HTR-8/SVneo (cell line): ENCODE data around the gene NUDT7.

ENCODE experiments used
- DNase-seq: peaks from one replicate; pipeline ENCODE4 v3.0.0; 2011; ENCODE audit warnings: low spot score, mixed read lengths; ENCODE audit not compliant: insufficient read length
- FAIRE-seq: peaks from 2 replicates; lab custom pipeline; 2011; peaks lifted over from hg19 to GRCh38; lab: Jason Lieb, UNC

Gene NUDT7

DNA sequence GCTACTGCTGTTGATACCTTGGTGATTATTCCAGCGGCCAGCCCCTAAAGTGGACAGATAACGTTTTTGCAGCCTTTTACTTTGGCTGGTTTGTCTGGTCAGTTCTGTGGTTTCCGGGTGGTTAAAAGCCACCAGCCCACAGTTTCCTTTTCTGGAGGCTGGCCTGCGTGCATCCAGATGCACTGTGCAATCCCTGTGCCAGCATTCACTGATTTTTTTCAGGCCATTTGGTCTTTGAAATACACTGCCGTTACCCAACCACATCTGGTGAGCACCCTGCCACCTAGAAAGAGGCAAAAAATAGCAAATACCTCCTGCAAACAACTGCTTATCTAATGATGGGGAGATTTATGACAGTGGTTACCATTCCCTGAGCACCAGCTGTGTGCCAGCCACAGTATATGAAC is 797 bp downstream of the NUDT7 start:
- FAIRE-seq, result no peak
- DNase-seq, result peak; percentile 40

GRCh38 chr16:77724174-77724573 is 1.9 kb downstream of the NUDT7 start:
- no peak for DNase-seq
- no peak for FAIRE-seq

- FAIRE-seq (peak; percentile 82), DNase-seq (no peak)
These were observed 7.6 kb downstream of the NUDT7 start for GRCh38 chr16:77729951-77730350.

DNA sequence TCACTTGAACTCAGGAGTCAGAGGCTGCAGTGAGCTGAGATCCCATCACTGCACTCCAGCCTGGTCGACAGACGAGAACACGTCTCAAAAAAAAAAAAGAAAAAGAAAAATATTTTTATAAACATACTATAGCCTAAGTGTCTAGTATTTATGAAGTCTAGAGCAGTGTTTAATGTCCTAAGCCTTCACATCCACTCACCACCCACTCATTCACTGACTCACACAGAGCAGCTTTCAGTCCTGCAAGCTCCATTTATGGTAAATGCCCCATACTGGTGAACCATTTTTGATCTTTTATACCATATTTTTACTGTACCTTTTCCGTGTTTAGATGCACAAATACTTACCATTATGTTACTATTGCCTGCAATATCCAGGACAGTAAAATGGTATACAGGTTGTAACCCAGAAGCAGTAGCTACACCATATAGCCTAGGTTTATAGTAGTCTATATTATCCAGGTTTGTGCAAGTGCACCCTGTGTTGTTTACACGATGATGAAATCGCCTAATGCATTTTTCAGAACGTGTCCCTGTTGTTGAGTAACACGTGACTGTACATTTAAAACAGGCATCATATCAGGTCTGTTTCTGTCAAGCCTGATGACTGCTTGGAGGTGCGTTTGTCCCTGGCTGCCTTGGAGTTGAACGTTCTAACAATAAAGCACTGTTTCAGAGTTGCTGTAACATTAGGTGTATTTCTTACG is 10.1 kb downstream of the NUDT7 start:
- no peak for DNase-seq
- FAIRE-seq, result peak; percentile 28

- FAIRE-seq, result no peak
- no peak for DNase-seq
These were observed 14.6 kb downstream of the NUDT7 start for GRCh38 chr16:77736879-77737278.

DNA sequence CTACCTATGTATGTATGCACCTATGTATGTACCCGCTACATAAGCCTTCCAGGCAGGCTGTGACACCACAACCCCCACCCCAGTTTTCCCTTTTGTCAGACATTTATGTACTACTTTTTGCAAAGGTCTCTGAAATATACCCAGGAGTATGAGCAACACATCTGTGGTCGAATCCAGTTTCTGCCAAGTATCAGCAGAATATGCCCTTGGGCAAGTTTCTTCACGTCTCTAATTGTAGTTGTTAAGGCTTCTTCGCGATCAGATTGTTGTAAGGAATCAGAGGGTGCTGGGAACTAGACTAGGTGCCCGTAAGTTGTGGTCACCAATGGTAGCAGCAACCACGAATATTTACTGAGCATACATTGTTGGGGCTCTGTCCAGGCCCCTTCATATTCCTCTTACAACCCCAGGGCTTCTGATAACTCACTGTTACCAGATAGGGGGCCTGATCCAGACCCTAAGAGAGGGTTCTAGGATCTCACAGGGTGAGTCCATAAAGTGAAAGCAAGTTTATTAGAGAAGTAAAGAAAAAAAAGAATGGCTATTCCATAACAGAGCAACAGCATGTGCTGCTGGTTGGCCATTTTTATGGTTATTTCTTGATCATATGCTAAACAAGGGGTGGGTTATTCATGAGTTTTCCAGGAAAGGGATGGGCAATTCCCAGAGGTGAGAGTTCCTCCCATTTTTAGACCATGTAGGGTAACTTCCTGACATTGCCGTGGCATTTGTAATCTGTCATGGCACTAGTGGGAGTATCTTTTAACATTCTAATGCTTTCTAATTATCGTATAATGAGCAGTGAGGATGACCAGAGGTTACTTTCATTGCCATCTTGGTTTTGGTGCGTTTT is 16.6 kb downstream of the NUDT7 start:
- DNase-seq (no peak), FAIRE-seq (no peak)

- peak; percentile 20 for FAIRE-seq
- no peak for DNase-seq
These were observed 17.2 kb downstream of the NUDT7 start for GRCh38 chr16:77739559-77739892.

DNA sequence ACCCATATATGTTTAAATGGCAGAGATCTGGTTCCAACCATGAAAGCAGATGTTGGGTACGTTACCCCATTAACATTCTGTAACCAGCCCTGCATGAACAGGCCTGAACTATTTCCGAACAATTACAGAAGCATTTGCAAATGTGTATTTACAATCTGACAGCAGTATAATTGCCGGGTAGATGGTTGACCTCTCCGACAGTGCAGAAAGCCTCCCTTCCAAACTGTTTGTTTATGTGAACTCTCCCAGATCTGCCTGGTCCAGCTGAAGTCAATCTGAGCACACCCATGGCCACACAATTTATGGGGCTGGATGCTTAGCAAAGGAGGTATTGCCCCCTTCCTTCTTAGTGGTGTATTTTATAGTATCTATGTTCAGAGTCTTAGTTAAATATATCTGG is 21.8 kb downstream of the NUDT7 start:
- FAIRE-seq, result no peak
- DNase-seq, result no peak

GRCh38 chr16:77745972-77746371 is 23.7 kb downstream of the NUDT7 start:
- DNase-seq, result no peak
- no peak for FAIRE-seq

GRCh38 chr16:77748421-77749005 is 26.2 kb downstream of the NUDT7 start:
- DNase-seq (no peak), FAIRE-seq (no peak)

GRCh38 chr16:77749415-77749814 is 27.1 kb downstream of the NUDT7 start:
- no peak for FAIRE-seq

DNA sequence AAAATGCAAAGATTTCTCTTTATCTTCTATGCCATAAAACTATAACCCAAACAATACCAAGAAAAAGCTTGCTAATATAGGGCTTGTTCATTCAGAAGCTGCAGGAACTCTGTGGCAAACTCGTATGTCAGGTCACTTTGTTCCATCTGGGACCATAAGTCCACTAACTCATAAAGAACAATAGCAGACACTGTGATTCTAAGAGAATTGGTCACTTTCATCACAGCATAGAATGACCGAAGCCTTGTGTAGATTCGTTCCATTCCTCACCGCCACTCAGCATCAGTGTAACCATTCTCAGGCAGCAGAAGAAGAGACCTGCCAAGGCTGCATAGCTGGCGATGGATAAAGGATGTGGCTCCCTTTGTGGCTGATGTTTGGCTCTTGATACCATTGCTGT is 35.7 kb downstream of the NUDT7 start:
- FAIRE-seq (no peak), DNase-seq (no peak)

More at GRCh38 chr16:77749415-77749814, 27.1 kb downstream of the NUDT7 start:
- no peak for DNase-seq

- FAIRE-seq (no peak), DNase-seq (no peak)
These were observed 36.2 kb downstream of the NUDT7 start for GRCh38 chr16:77758508-77758907.

- DNase-seq (no peak), FAIRE-seq (no peak)
These were observed 36.9 kb downstream of the NUDT7 start for GRCh38 chr16:77759201-77759600.

DNA sequence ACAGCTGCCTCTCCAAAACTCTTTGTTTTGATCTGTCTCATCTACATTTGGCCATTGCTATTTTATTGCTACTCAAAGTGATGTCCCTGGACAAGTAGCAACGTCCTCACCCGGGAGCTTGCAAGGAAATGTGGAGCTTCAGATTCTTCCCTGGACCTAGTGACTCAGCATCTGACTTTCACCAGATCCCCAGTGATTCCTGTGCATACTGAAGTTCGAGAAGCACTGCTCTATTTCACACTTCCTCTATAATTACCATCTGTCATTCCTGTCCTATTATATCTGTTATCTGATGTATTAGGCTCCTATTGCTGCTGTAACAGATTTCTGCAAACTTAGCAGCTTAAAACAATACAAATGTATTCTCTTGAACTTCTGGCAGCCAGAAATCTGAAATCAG is 37.5 kb downstream of the NUDT7 start:
- FAIRE-seq (no peak), DNase-seq (no peak)

DNA sequence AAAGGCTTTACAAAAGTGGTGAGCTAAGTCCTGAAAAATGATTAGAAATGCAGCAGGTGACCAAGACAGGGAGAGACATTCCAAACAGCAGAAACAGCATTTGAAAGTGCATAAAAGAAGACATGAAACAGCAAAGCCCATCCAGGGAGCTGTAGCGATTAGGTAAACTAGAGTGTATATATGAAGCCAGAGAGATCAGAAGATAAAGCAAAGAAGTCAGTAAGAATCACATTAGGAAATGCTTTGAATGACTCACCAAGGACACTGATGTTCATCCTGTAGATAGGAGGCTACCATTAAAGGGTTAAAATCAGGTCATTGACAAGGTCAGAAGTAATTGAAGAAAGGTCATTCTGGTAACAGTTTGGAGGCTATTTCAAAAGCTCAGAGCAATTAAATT is 38.5 kb downstream of the NUDT7 start:
- DNase-seq, result no peak
- FAIRE-seq, result no peak

DNA sequence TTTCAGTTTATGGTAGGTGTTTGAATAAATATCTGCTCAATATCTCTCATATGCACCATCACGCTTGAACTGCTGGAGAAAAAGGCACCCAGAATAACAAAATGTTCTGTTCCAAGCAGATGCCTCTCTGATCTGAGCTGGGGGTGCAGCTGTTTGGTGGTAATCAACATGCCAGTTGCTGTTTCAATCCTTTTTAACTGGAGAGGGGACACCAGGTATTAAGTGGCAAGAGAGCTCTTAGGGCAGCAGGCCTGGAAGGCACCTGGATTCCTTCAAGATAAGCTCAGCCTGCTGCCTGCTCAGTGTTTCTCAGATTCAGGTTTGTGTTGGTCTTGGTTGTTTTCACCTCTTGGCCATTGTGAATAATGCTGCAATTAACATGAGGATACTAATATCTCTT is 38.9 kb downstream of the NUDT7 start:
- DNase-seq, result no peak
- FAIRE-seq, result no peak

GRCh38 chr16:77762262-77762661 is 39.9 kb downstream of the NUDT7 start:
- DNase-seq (no peak), FAIRE-seq (no peak)

GRCh38 chr16:77763994-77764393 is 41.7 kb downstream of the NUDT7 start:
- FAIRE-seq (no peak), DNase-seq (no peak)

GRCh38 chr16:77767211-77767610 is 44.9 kb downstream of the NUDT7 start:
- no peak for FAIRE-seq

GRCh38 chr16:77767826-77768225 is 45.5 kb downstream of the NUDT7 start:
- no peak for DNase-seq
- no peak for FAIRE-seq

More at GRCh38 chr16:77767211-77767610, 44.9 kb downstream of the NUDT7 start:
- no peak for DNase-seq
